Loucy (cell line): ENCODE results near the gene RAB10.

Experiments
- EZH2phosphoT487 ChIP-seq: fragments of 200-600 bp; IDR thresholded peaks from 2 replicates; pipeline ENCODE4 v1.6.1; 2018; ENCODE audit warnings: antibody characterized with exemption, mild to moderate bottlenecking, moderate library complexity, borderline replicate concordance
- TF ChIP-seq, protein P1 (sequence below): fragments of 200-600 bp; sonication (generic); conservative IDR thresholded peaks from 2 replicates; pipeline ENCODE4 v1.5.1; 2014; ENCODE audit warnings: mild to moderate bottlenecking, antibody characterized with exemption, low read length

DNA sequence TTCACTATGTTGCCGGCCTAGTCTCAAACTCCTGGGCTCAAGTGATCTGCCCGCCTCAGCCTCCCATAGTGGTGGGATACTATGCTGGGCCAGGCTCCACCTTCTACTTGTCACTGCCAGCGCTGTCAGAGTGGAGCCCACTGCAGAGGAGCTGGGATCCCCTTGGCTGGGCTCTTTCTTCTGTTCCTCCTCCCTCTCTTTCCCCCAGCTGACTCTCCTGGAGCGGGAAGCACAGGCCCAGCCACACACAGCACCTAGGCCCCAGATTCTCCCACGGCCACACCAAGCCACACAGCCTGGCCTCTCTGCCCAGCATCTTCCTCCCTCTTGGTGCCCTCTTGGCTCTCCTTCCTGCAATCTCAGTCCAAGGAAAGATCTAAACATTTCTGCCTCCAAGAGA, 135.3 kb downstream of the RAB10 start:
- TF ChIP-seq EZH2phosphoT487, result no peak
- TF ChIP-seq, protein P1, sequence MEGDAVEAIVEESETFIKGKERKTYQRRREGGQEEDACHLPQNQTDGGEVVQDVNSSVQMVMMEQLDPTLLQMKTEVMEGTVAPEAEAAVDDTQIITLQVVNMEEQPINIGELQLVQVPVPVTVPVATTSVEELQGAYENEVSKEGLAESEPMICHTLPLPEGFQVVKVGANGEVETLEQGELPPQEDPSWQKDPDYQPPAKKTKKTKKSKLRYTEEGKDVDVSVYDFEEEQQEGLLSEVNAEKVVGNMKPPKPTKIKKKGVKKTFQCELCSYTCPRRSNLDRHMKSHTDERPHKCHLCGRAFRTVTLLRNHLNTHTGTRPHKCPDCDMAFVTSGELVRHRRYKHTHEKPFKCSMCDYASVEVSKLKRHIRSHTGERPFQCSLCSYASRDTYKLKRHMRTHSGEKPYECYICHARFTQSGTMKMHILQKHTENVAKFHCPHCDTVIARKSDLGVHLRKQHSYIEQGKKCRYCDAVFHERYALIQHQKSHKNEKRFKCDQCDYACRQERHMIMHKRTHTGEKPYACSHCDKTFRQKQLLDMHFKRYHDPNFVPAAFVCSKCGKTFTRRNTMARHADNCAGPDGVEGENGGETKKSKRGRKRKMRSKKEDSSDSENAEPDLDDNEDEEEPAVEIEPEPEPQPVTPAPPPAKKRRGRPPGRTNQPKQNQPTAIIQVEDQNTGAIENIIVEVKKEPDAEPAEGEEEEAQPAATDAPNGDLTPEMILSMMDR, result no peak
